Transverse colon (tissue), 4 donors: ENCODE measurements around the gene ZSWIM4. TPM values are rescaled to one million over a fixed set of nuclear protein-coding genes. Genes with fewer than 3 reads are reported as not detected.

Experiments used
- DNase-seq: peaks from one replicate; pipeline ENCODE4 v3.0.0-alpha.2; 2019
- H3K27ac ChIP-seq, 4 donors: fragments of 200-600 bp; sonication (generic); 2 replicates each; pipeline ENCODE4 v1.5.1; 2016 to 2018; ENCODE audit warnings: inconsistent platforms in 4 of 4
- H3K27me3 ChIP-seq: fragments of 200-600 bp; sonication (generic); 2 replicates; pipeline ENCODE4 v1.5.1; 2017; ENCODE audit warnings: inconsistent platforms
- H3K36me3 ChIP-seq, 4 donors: fragments of 200-600 bp; sonication (generic); 2 replicates each; pipeline ENCODE4 v1.5.1; 2017 to 2019; ENCODE audit warnings: inconsistent platforms in 4 of 4
- H3K4me1 ChIP-seq, 4 donors: fragments of 200-600 bp; sonication (generic); 2 replicates each; pipeline ENCODE4 v1.5.1; 2017 to 2020; ENCODE audit warnings: inconsistent platforms in 4 of 4
- H3K4me3 ChIP-seq, 4 donors: fragments of 200-600 bp; sonication (generic); 1 replicate in 1 of 4; 2 replicates in 3 of 4; pipeline versions ENCODE4 v1.5.1 to v1.6.1; 2017 to 2019; ENCODE audit warnings: inconsistent platforms in 4 of 4
- H3K9me3 ChIP-seq, 2 donors: fragments of 200-600 bp; sonication (generic); 2 replicates each; pipeline ENCODE4 v1.5.1; 2017 to 2019; ENCODE audit warnings: inconsistent platforms in 2 of 2
- CTCF ChIP-seq, 5 experiments: fragments of 200-600 bp in 3 of 5; fragments of 450-650 bp in 2 of 5; sonication (generic) in 3 of 5; IDR thresholded peaks; 1 replicate in 2 of 5; 2 replicates in 3 of 5; pipeline ENCODE4 v1.5.1; 2016 to 2017; ENCODE audit warnings: antibody characterized with exemption in 5 of 5, inconsistent platforms in 3 of 5, mild to moderate bottlenecking in 2 of 5, moderate library complexity in 1 of 5
- EP300 ChIP-seq: sonication (generic); formaldehyde crosslinking; IDR thresholded peaks from one replicate; pipeline ENCODE4 v1.6.1; 2017; ENCODE audit warnings: antibody characterized with exemption, low read depth
- POLR2A ChIP-seq: fragments of 450-650 bp; IDR thresholded peaks from one replicate; pipeline ENCODE4 v1.6.1; 2016; ENCODE audit warnings: antibody characterized with exemption, mild to moderate bottlenecking, moderate library complexity
- POLR2AphosphoS5 ChIP-seq, 3 donors: sonication (generic); formaldehyde crosslinking; IDR thresholded peaks; one replicate each; pipeline ENCODE4 v1.6.1; 2016; ENCODE audit warnings: antibody characterized with exemption in 3 of 3
- WGBS, 2 donors: methylation state at CpG; one replicate each; pipeline ENCODE4 v1.1.5; 2018; ENCODE audit warnings: low coverage in 1 of 2; 5-methylcytosine and 5-hydroxymethylcytosine counted together
- in situ Hi-C, 4 donors: fragments of 200-750 bp; cut with MboI; loops; one replicate each; pipeline versions ENCODE4 v1.15.0 to v1.15.1; 2017; ENCODE audit warnings: low sequenced_read_pairs in 3 of 4, low pct_ligation_motif_present in 1 of 4, low pct_unique_long_range_greater_than_20kb in 1 of 4
- intact Hi-C: fragments of 100-400 bp; cut with DNase I; formaldehyde crosslinking; loops from one replicate; pipeline ENCODE4 v1.15.1; 2023; ENCODE audit warnings: low total_unique reads
- total RNA-seq, 4 donors: library from RNA; depleted of rRNA; stranded (reverse); fragments of >200 nt; gene quantifications; one replicate each; pipeline ENCODE4 v1.1.0, GENCODE V29; 2016

ZSWIM4 gene
- total RNA-seq, 4 donors from 2014 or later = 2.3 to 5.1 (median 2.9) TPM

- intact Hi-C loops = loop anchor here (10.0 kb wide), 1 partner anchor 102 kb away; no protein-coding TSS in a partner anchor
- peaks cover 0 to 17% (median 7%) of the 10 kb centered on the region in 4 donors for H3K36me3 ChIP-seq
- 91 to 94% methylated on average over 4 to 37 of the region's 42 CpGs for WGBS, 2 donors
Measured at GRCh38 chr19:13762635-13763235, 32.5 kb upstream of the ZSWIM4 start.

GRCh38 chr19:13763265-13763664 lies 32.0 kb upstream of the ZSWIM4 start:
- no peak for TF ChIP-seq CTCF (IDR thresholded peaks at IDR 0.05)
- no peak for TF ChIP-seq POLR2A
- TF ChIP-seq EP300 = no peak
- no peak for TF ChIP-seq POLR2AphosphoS5 (IDR thresholded peaks at IDR 0.05)
- in situ Hi-C loops (loop anchor here in 1 of 4 donors (25.0 kb wide), 1 partner anchor 99 kb away; no protein-coding TSS in a partner anchor), intact Hi-C loops (loop anchor here (10.0 kb wide), 1 partner anchor 102 kb away; no protein-coding TSS in a partner anchor)
- H3K36me3 ChIP-seq = peaks cover 0 to 17% (median 5%) of the 10 kb centered on the region in 4 donors
- no peak overlapping the region for H3K27ac ChIP-seq
- H3K27me3 ChIP-seq = no peaks in the 10 kb centered on the region
- no peaks in the 10 kb centered on the region for H3K9me3 ChIP-seq
- peaks cover 7 to 18% (median 15%) of the 10 kb centered on the region in 4 donors for H3K4me1 ChIP-seq
- DNase-seq = no peak
- H3K4me3 ChIP-seq = no peak overlapping the region
- 80% methylated on average over 3 of the region's 3 CpGs; no CpG with 5 or more reads in 1 of the 2 donors for WGBS, 2 donors

More at GRCh38 chr19:13762635-13763235, 32.5 kb upstream of the ZSWIM4 start:
- no peak overlapping the region for H3K27ac ChIP-seq
- no peak for DNase-seq
- no peak overlapping the region for H3K4me3 ChIP-seq
- H3K4me1 ChIP-seq = peaks cover 7 to 18% (median 15%) of the 10 kb centered on the region in 4 donors
- no peaks in the 10 kb centered on the region for H3K9me3 ChIP-seq
- in situ Hi-C loops = loop anchor here in 1 of 4 donors (25.0 kb wide), 1 partner anchor 100 kb away; no protein-coding TSS in a partner anchor
- no peak for TF ChIP-seq EP300
- no peak for TF ChIP-seq POLR2AphosphoS5 (IDR thresholded peaks at IDR 0.05)
- TF ChIP-seq POLR2A = no peak
- TF ChIP-seq CTCF (IDR thresholded peaks at IDR 0.05) = no peak
- H3K27me3 ChIP-seq = no peaks in the 10 kb centered on the region

GRCh38 chr19:13764101-13764807 lies 31.0 kb upstream of the ZSWIM4 start, which contains the start of gene MRI1:
TSS of gene MRI1 (plus strand) at chr19:13764522. CDS start at chr19:13764589, 67 bp downstream.
- in situ Hi-C loops (loop anchor here in 1 of 4 donors (25.0 kb wide), 1 partner anchor 98 kb away; no protein-coding TSS in a partner anchor), intact Hi-C loops (loop anchor here (10.0 kb wide), 1 partner anchor 101 kb away; no protein-coding TSS in a partner anchor)
- H3K36me3 ChIP-seq = peaks cover 0 to 14% (median 5%) of the 10 kb centered on the region in 4 donors
- peak within 1 kb of the TSS; percentile 72 to 94 (median 80) for H3K4me3 ChIP-seq
- no peaks in the 10 kb centered on the region for H3K27me3 ChIP-seq
- no peaks in the 10 kb centered on the region for H3K9me3 ChIP-seq
- DNase-seq = peak; percentile 83
- H3K4me1 ChIP-seq = peaks cover 7 to 18% (median 15%) of the 10 kb centered on the region in 4 donors
- 34% methylated on average over 38 of the region's 67 CpGs; no CpG with 5 or more reads in 1 of the 2 donors for WGBS, 2 donors
- TF ChIP-seq POLR2A (peak; percentile 36), CTCF (IDR thresholded peaks at IDR 0.05) (no peak), POLR2AphosphoS5 (IDR thresholded peaks at IDR 0.05) (peak; percentile 72 to 77 (median 76)), EP300 (no peak)
- peak within 1 kb of the TSS; percentile 72 to 89 (median 80) for H3K27ac ChIP-seq
